Femur (tissue), 1 donor: ENCODE measurements around the gene PCK1.

Source experiments
- DNase-seq: peaks from one replicate; pipeline ENCODE4 v3.0.0-alpha.2; 2017

The PCK1 gene

GRCh38 chr20:57589728-57590484, 29.0 kb downstream of the PCK1 start:
- no peak for DNase-seq

DNA sequence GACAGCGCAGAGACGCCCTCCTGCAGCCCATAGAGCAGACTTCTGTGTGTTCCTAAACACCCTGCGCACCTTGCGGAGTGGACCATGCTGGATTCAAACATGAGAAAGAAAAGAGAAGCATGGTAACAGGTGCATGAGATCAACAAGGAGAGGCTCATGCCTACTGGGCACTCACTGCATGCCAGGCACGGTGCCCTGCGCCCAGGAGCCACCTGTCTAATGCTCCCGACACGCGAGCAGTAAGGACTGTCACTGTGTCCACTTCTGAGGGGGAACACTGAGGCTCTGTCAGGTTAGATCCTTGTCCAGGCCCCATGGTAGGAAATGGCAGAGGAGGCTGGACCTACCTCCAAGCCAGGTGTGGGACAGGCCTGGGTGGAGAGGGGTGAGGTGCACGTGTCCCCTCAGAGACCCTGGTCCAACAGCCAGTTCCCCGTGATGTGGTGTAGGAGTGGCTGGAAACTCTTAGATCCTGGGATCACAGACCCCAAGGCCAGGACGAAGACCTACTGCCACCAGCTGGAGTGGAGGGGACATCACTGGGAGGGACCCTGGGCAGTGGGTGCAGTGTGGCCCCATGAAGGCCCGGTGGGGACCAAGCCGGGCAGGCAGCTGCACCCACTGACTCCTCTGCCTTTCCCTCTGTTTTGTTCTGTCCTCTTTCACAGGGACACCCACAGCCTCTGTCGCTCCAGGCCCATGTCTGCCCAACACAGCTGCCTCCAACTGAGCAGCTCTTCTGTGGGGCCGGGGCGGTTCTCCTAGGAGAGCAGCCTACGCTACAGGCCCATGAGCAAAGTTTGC, 29.8 kb downstream of the PCK1 start:
- DNase-seq, result no peak

DNA sequence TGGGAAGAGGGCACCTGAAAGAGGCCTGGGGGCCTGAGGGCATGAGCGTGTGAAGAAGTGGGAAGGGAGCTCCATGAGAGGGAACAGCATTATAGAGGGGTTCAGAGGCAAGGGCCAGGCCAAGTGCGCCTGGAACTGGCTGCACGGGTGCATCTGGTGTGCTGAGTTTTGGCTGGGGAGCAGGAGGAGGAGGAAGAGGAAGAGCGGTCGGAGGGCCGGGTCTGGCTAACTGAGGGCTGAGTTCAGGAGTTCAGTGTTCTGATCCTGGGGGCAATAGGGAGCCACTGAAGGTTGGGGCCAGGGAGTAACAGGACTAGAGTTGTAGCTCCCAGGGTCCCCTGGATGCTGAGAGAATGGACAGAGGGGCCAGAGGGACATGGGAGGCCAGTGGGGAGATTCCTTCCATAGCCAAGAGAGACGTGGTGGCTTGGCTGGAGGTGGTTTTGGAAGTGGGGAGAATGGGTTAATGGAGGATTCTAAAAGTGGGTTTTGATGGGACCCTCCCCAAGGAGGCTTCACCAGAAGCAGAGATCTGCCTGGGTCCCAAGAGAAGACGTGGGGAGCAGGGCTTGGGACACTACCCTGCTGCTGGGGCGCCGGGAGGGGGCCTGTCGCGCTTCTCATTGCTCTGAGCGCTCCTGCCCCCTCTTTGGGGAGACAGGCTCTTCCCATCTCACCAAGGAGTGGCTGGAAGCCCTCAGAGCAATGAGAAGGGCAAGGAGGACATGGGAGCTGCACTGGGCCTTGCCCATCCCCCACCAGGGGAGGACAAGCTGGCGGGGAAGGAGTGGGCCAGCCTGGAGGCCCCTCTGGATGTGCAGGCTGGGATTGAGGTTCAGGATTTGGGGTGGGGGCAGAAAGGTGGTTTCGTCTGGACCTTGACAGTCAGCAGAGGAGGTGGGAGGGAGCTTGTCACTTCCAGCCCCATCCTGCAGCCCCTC, 30.6 kb downstream of the PCK1 start:
- no peak for DNase-seq

DNA sequence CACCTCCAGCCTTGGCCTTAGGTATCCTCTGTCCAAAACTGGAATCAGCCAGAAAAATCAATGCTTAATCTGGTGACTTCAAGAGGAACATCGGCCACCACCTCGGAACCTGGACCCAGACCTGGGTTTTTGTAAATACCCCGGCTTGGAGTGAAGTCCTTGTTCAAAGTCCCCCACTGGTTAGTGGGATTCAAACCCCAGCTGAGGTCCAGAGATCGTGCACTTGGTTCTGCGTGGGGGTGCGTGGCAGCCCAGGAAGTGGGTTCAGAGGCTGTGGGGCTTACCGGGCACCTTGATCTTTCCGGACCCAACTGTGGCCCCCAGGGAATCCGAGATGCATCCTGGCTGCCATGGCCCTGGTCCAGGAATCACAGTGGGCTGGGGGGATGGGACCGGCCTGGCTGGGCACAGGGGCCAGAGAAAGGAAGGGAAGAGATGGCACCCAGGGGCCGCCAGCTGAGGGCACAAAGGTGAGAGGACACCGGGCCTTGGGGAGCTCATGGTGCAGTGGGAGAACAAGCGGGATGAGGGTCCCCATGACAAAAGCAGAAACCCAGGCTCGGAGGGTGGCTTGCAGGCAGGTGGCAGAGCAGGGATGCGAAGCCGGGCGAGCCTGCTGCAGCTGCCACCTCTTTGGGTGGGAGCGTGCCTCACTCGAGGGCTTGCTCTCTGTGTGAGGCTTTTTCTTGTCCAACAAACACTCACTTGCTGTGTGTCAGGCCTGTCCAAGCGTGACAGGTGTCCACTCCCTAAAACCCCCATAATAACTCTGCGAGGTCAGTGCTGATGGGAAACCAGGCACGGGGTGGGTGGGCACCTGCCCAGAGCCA, 31.6 kb downstream of the PCK1 start:
- no peak for DNase-seq

DNA sequence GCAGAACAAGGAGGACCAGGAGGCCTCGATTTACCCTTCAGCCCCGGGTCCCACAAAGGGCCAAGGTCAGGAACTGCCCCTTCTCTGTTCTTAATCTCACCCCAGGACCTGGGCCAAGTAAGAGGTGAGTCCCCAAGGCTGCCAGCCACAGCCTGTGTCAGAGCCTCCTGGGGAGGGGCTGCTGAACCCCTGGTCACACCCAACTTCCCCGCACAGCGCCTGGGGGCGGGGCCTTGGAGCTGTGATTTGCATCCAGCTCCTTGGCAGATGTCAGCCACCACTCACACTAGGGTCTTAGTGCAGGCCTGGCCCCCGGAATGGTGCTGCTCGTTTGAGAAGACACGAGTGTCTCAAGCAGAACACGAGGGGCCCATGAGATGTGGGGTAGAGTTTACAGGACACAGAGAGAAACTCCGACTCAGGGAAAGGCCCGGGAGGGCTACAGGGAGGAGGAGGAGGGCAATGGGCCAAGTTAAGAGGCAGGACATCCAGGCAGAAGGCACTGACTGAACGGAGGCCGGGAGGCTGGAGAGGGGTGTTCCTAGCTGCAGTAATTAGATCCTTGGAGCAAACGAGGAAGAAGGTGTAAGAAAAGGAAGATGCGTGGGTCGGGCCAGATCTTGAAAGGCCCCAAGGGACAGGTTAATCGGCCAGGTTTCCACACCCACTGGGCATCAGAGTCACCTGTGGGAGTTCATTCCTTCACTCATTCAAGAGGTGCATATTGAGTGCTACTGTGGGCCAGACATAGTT, 32.4 kb downstream of the PCK1 start:
- no peak for DNase-seq

GRCh38 chr20:57594092-57594951, 33.4 kb downstream of the PCK1 start:
- peak; percentile 65 for DNase-seq

- DNase-seq, result no peak
Observed at GRCh38 chr20:57595041-57596030, 34.4 kb downstream of the PCK1 start.

- no peak for DNase-seq
Observed at GRCh38 chr20:57596358-57596757, 35.4 kb downstream of the PCK1 start.

DNA sequence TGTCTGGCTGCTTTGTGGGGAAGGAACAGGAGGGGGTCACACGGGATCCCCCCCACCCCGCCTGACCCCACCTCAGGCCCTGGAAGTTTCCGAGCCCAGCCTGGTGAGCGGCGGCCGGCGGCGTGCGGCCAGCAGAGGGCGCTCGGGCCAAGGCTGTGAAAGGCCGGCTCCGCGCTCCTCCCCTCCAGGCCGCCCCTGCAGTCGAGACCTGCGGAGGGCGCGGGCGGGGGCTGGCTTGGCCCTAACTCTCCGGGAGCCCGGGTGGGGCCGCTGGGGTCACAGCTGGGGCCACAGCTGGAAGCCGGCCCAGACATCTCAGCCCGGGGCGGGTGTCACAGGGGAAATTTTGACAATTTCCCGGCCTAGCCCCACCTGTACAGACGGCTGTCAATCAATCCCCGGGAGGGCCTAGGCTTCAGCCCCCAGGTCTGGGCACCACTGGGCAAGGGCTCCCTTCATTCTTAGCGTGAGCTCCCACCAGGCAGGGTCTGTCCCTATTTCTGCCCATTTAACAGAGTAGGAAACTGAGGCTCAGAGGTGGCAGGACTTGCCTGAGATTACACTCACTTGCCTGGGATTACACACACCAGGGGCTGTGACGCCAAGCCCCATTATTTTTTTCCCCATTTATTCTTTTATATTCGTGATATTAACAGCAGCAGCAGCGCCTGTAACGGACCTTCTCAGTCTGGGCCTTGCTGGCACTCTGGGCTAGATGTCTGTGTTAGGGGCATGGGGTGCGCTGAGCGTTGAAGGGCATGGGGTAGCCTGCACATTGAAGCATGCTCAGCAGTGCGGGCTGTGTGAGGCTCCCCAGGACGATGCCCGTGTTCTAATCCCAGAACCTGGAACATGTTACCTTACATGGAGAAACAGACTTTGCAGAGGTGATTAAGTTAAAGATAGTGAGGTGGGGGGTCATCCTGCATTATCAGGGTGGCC, 36.4 kb downstream of the PCK1 start:
- peak; percentile 81 for DNase-seq

- no peak for DNase-seq
Observed at GRCh38 chr20:57598060-57598459, 37.1 kb downstream of the PCK1 start.

DNA sequence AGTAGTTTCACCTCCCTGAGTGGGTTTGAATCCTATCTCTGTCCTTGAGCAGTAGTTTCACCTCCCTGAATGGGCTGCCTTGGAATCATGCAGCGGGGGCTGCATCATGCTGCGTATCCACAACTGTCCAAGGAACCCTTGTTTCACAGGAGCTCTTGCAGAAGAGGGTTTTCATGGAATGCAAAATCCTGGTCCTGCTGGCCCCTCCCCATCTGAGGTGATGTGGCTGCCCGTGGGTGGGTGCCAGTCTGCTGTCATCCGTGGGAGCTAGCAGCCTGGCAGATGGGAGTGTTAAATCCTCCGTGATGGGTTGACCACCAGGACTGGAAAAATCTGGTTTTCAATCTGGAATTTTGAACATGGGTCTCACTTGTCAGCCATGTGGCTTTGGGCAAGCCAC, 37.6 kb downstream of the PCK1 start:
- no peak for DNase-seq

DNA sequence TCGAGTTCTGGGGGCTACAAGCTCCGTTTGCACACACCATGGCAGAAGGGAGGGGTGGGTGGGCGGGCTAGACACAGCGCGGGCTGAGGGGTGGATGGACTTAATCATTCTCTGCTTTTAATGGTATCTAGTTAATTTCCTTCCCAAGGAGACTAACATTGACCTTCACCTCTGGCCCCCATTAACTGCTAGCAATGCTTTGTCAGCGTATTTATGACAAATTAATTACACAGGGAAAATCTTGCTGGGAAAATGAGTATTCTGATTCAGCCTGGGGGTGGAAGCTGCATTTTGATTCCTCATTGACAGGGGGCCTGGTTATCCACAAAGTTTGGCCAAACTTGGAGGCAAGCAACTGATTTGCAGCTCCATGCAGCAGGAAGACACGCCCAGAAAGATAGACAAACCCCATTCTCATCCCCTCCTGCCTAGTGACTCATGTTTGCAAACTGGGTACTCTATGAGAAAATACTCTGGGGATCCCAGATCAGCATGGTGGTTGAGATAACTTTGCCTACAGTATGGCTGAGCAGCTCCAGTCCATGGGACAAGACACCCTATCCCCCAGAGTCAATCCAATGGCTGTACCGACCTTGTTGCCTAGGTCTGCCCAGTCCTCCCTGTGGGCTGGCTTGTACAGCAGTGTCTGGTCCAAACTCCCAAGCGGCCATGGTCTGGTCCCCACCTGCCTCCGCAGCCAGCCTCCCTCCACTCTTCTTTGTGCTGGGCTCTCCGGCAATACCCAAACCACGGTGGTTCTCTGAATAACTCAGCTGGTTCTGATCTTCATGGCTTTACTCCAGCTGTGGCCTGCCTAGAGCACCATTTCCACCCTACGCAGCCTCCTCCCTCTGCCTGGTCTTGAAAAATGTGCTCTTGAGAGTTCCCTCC, 39.7 kb downstream of the PCK1 start:
- no peak for DNase-seq

DNA sequence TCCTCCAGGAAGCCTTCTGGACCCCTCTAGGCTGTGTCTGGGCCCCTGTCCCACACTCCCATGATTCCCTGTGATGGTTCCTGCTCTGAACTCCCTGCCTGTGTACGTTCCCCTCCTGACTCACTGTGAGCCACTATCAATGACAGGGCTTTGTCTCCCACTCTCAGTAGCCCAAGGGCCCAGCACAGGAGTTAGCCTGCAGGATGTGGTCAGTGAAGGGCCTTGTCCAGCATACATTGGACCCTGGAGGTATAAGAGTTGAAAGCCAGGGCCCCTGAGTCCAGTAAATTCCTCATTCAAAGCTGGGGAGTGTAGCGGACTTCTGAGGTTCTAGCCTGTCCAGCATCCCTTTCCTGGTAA, 40.3 kb downstream of the PCK1 start:
- no peak for DNase-seq

DNA sequence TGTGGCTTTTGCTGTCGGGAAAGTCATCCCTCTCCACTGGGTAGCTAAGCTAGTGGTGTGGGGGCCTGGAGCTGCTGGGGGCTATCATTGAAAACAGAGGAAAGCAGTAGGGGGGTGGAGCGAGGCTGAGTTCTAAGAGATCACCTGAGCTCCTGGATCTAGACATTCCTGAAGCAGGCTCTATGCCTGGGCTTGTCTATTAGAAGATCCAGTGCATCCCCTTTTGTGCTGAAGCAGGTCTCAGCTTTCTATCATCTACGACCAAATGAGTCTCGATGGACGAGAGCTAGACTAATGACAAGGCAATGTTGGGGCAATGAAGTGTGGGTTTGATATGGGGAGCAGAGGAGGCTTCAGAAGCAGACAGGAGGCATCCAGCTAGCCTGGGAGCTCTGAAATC, 40.8 kb downstream of the PCK1 start:
- no peak for DNase-seq

GRCh38 chr20:57603120-57603519, 42.2 kb downstream of the PCK1 start:
- no peak for DNase-seq

GRCh38 chr20:57605045-57605444, 44.1 kb downstream of the PCK1 start:
- no peak for DNase-seq

GRCh38 chr20:57605878-57606277, 45.0 kb downstream of the PCK1 start:
- DNase-seq, result no peak
